Left ventricle myocardium inferior (tissue), 1 donor: ENCODE measurements around the gene MBLAC1. TPM values are rescaled to one million over a fixed set of nuclear protein-coding genes. Genes with fewer than 3 reads are reported as not detected.

Source experiments
- DNase-seq: peaks from one replicate; pipeline ENCODE4 v3.0.0-alpha.2; 2020
- H3K27ac ChIP-seq: fragments of 200-600 bp; replicated peaks from 2 replicates; pipeline ENCODE4 v1.8.0; 2021
- H3K27me3 ChIP-seq: fragments of 200-600 bp; 2 replicates; pipeline ENCODE4 v1.8.0; 2021; ENCODE audit warnings: low read depth
- H3K36me3 ChIP-seq: fragments of 200-600 bp; 2 replicates; pipeline ENCODE4 v1.8.0; 2021
- H3K4me1 ChIP-seq: fragments of 200-600 bp; 2 replicates; pipeline ENCODE4 v1.8.0; 2021
- H3K4me3 ChIP-seq: fragments of 200-600 bp; 2 replicates; pipeline ENCODE4 v1.8.0; 2021; ENCODE audit warnings: mild to moderate bottlenecking, moderate library complexity
- H3K9me3 ChIP-seq: fragments of 200-600 bp; replicated peaks from 2 replicates; pipeline ENCODE4 v1.8.0; 2021
- CTCF ChIP-seq: fragments of 200-600 bp; IDR thresholded peaks from 2 replicates; pipeline ENCODE4 v1.8.0; 2021; ENCODE audit warnings: antibody characterized with exemption, mild to moderate bottlenecking, borderline replicate concordance
- intact Hi-C: fragments of 100-400 bp; cut with micrococcal nuclease; formaldehyde crosslinking; loops from one replicate; pipeline ENCODE4 v1.11.0; 2022
- total RNA-seq: library from RNA; stranded (reverse); fragmentation: NEBNext Ultra II Directional; extraction: Animal tissue kit (Norgen Biotek cat#: 25700); gene quantifications from one replicate; pipeline ENCODE4 v1.2.1, GENCODE V29; 2021
- donor health status: DM: no; HTN: yes; CAD: no; lungs with severe emphysema.

Gene MBLAC1
- total RNA-seq, 1 donor from 2014 or later = 2.0 TPM

GRCh38 chr7:100122067-100122466 is 4.7 kb upstream of the MBLAC1 start:
- no peak for TF ChIP-seq CTCF
- intact Hi-C loops = no loop called here
- no peak for DNase-seq
- Histone ChIP-seq H3K4me3 (no peak overlapping the region), H3K4me1 (peaks cover 49% of the 10 kb centered on the region), H3K27ac (no peak overlapping the region), H3K9me3 (no peaks in the 10 kb centered on the region), H3K27me3 (no peaks in the 10 kb centered on the region), H3K36me3 (peaks cover 6% of the 10 kb centered on the region)

GRCh38 chr7:100122568-100122967 is 4.2 kb upstream of the MBLAC1 start:
- intact Hi-C loops = no loop called here
- H3K9me3 ChIP-seq = no peaks in the 10 kb centered on the region
- no peak for DNase-seq
- no peak for TF ChIP-seq CTCF
- no peaks in the 10 kb centered on the region for H3K27me3 ChIP-seq
- H3K27ac ChIP-seq = no peak overlapping the region
- no peak overlapping the region for H3K4me3 ChIP-seq
- H3K36me3 ChIP-seq = peaks cover 6% of the 10 kb centered on the region
- peaks cover 54% of the 10 kb centered on the region for H3K4me1 ChIP-seq

- Histone ChIP-seq H3K36me3 (peaks cover 6% of the 10 kb centered on the region), H3K4me1 (peaks cover 50% of the 10 kb centered on the region), H3K27me3 (no peaks in the 10 kb centered on the region), H3K9me3 (no peaks in the 10 kb centered on the region), H3K4me3 (no peak overlapping the region), H3K27ac (no peak overlapping the region)
- intact Hi-C loops = no loop called here
- no peak for TF ChIP-seq CTCF
- no peak for DNase-seq
Observed at GRCh38 chr7:100124301-100125230, 2.2 kb upstream of the MBLAC1 start.

GRCh38 chr7:100126239-100126930 is 382 bp upstream of the MBLAC1 start:
- no peak for TF ChIP-seq CTCF
- Histone ChIP-seq H3K4me1 (peaks cover 41% of the 10 kb centered on the region), H3K27me3 (no peaks in the 10 kb centered on the region), H3K36me3 (peaks cover 6% of the 10 kb centered on the region), H3K4me3 (peak overlapping the region; percentile 99), H3K9me3 (no peaks in the 10 kb centered on the region), H3K27ac (peak overlapping the region; percentile 97)
- no peak for DNase-seq
- intact Hi-C loops = no loop called here

GRCh38 chr7:100127866-100128636 is 1.3 kb downstream of the MBLAC1 start:
- no peak for TF ChIP-seq CTCF
- H3K27ac ChIP-seq = peak overlapping the region; percentile 97
- peaks cover 2% of the 10 kb centered on the region for H3K36me3 ChIP-seq
- peaks cover 47% of the 10 kb centered on the region for H3K4me1 ChIP-seq
- H3K27me3 ChIP-seq = no peaks in the 10 kb centered on the region
- no peaks in the 10 kb centered on the region for H3K9me3 ChIP-seq
- peak overlapping the region; percentile 99 for H3K4me3 ChIP-seq
- no peak for DNase-seq
- intact Hi-C loops = no loop called here
